ENCODE measurements around the gene HELZ. TPM values are rescaled to one million over a fixed set of nuclear protein-coding genes. Genes with fewer than 3 reads are reported as not detected.

Gene HELZ
- total and polyA plus RNA-seq, 2 donors (not counting 3 experiments of a cell fraction or from before 2014, with no cell fraction given): 8.0 to 47.3 TPM

GRCh38 chr17:67148352-67148751, 96.6 kb downstream of the HELZ start:
- Histone ChIP-seq H3K27ac (ENCODE audit: insufficient read depth, low read depth, low read length) (no peak overlapping the region), H3K9me3 (replicated peaks; ENCODE audit: control insufficient read depth, insufficient read depth, low read length) (no peaks in the 10 kb centered on the region), H3K9ac (replicated peaks; ENCODE audit: extremely low read depth, insufficient read depth, low read length) (no peak overlapping the region), H3K79me2 (ENCODE audit: control insufficient read depth, insufficient read depth, low read length) (no peaks in the 10 kb centered on the region), H3K27me3 (ENCODE audit: control insufficient read depth in 2 of 2, insufficient read depth in 2 of 2, low read length in 2 of 2) (no peaks in the 10 kb centered on the region), H3K36me3 (ENCODE audit: control insufficient read depth in 2 of 2, extremely low read depth in 1 of 2, insufficient read depth in 2 of 2, low read length in 2 of 2) (peaks cover 0 to 3% of the 10 kb centered on the region in 2 experiments), H3K4me1 (ENCODE audit: control insufficient read depth, extremely low read depth, insufficient read depth, low read length) (no peaks in the 10 kb centered on the region), H3K4me2 (ENCODE audit: insufficient read depth, low read length) (no peak overlapping the region), H4K20me1 (replicated peaks; ENCODE audit: control insufficient read depth, extremely low read depth, insufficient read depth, low read length) (no peaks in the 10 kb centered on the region), H2AFZ (ENCODE audit: low read depth, low read length) (no peak overlapping the region), H3K4me3 (replicated peaks in 1 of 3; ENCODE audit: insufficient read depth in 1 of 3, low read depth in 1 of 3, low read length in 3 of 3) (no peak overlapping the region), H3K9me1 (replicated peaks; ENCODE audit: control insufficient read depth, extremely low read depth, insufficient read depth, low read length) (no peaks in the 10 kb centered on the region)
- ChIA-PET CTCF (interaction anchor here (1.5 to 1.9 kb wide), 3 partner anchors 8 to 32 kb away, joined by 3 to 6 read pairs (median 6); no protein-coding TSS in a partner anchor), POLR2A (no interaction called here)
- DNase-seq (ENCODE audit: low read depth, low spot score) (no peak), FAIRE-seq (no peak)
- no peak for TF ChIP-seq POLR2A (IDR thresholded peaks at IDR 0.05; ENCODE audit: low read depth, low read length)
- no peak for TF ChIP-seq JUN (IDR thresholded peaks at IDR 0.05; ENCODE audit: borderline replicate concordance, insufficient read depth, insufficient read length, low read depth)
- no peak for TF ChIP-seq EZH2 (IDR thresholded peaks at IDR 0.05; ENCODE audit: borderline replicate concordance, low read depth, low read length, severe bottlenecking)
- no peak for TF ChIP-seq FOS (IDR thresholded peaks at IDR 0.05; ENCODE audit: borderline replicate concordance, insufficient read depth, low read length)
- no peak for TF ChIP-seq POLR2AphosphoS5 (IDR thresholded peaks at IDR 0.05; ENCODE audit: insufficient read depth, low read depth, low read length)
- TF ChIP-seq MYC (IDR thresholded peaks at IDR 0.05; ENCODE audit: low read depth, low read length): no peak
- no peak for TF ChIP-seq MAX (IDR thresholded peaks at IDR 0.05; ENCODE audit: insufficient read depth, insufficient read length)
- no peak for TF ChIP-seq GATA2 (IDR thresholded peaks at IDR 0.05; ENCODE audit: insufficient read depth, insufficient read length, low read depth, low read length)
- TF ChIP-seq CTCF (IDR thresholded peaks at IDR 0.05; ENCODE audit: extremely low read depth in 1 of 2, insufficient read depth in 1 of 2, low read depth in 1 of 2, low read length in 2 of 2): no peak
- intact Hi-C loops (cut with micrococcal nuclease): no loop called here
- BruUV-seq (replicated peaks): no TSS peak
- dilution Hi-C loops (cut with MboI; ENCODE audit: extremely low pct_ligation_motif_present, low sequenced_read_pairs): no loop called here
